Activated B cell treated with CpG ODN at 0.5 μM for 24 hours (primary cell): ENCODE measurements around the gene PTCD3. TPM values are rescaled to one million over a fixed set of nuclear protein-coding genes. Genes with fewer than 3 reads are reported as not detected.

Experiments used
- ATAC-seq: fragments of 200-7000 bp; cut with Tn5 transposase; one replicate; pipeline ENCODE4 v1.10.0; 2021; ENCODE audit warnings: low read depth, mild to moderate bottlenecking, moderate library complexity
- CTCF ChIA-PET: fragments of 350-600 bp; sonication (Branson Sonifier 250); formaldehyde crosslinking; loops from one replicate; lab custom pipeline; 2021; ENCODE audit warnings: antibody characterized with exemption; lab: Charles Lee
- POLR2A ChIA-PET: fragments of 350-600 bp; sonication (Branson Sonifier 250); formaldehyde crosslinking; loops from one replicate; lab custom pipeline; 2021; ENCODE audit warnings: antibody characterized with exemption; lab: Charles Lee
- DNase-seq: peaks from one replicate; pipeline ENCODE4 v3.0.0; 2022
- H3K27ac Mint-ChIP-seq: one replicate; pipeline ENCODE4 v1.8.0; 2020; ENCODE audit warnings: mixed read lengths
- H3K27me3 Mint-ChIP-seq: one replicate; pipeline ENCODE4 v1.8.0; 2021; ENCODE audit warnings: mixed read lengths
- H3K36me3 Mint-ChIP-seq: one replicate; pipeline ENCODE4 v1.8.0; 2021; ENCODE audit warnings: low read depth, mixed read lengths
- H3K4me1 Mint-ChIP-seq: one replicate; pipeline ENCODE4 v1.8.0; 2021; ENCODE audit warnings: mixed read lengths
- H3K4me3 Mint-ChIP-seq: one replicate; pipeline ENCODE4 v1.8.0; 2020; ENCODE audit warnings: mild to moderate bottlenecking, mixed read lengths
- H3K9me3 Mint-ChIP-seq: one replicate; pipeline ENCODE4 v1.8.0; 2020; ENCODE audit warnings: mixed read lengths
- intact Hi-C: fragments of 100-400 bp; cut with micrococcal nuclease; formaldehyde crosslinking; loops from one replicate; pipeline ENCODE4 v1.15.1; 2024
- total RNA-seq: library from RNA; stranded (reverse); gene quantifications from 2 replicates; pipeline ENCODE4 v1.2.3, GENCODE V29; 2022
- TF ChIP-seq, protein P1 (sequence below): fragments of 200-600 bp; IDR thresholded peaks from one replicate; pipeline ENCODE4 v1.8.0; 2022; ENCODE audit warnings: antibody characterized with exemption, mild to moderate bottlenecking

PTCD3 gene
- total RNA-seq = 135 and 148 TPM in 2 replicates

DNA sequence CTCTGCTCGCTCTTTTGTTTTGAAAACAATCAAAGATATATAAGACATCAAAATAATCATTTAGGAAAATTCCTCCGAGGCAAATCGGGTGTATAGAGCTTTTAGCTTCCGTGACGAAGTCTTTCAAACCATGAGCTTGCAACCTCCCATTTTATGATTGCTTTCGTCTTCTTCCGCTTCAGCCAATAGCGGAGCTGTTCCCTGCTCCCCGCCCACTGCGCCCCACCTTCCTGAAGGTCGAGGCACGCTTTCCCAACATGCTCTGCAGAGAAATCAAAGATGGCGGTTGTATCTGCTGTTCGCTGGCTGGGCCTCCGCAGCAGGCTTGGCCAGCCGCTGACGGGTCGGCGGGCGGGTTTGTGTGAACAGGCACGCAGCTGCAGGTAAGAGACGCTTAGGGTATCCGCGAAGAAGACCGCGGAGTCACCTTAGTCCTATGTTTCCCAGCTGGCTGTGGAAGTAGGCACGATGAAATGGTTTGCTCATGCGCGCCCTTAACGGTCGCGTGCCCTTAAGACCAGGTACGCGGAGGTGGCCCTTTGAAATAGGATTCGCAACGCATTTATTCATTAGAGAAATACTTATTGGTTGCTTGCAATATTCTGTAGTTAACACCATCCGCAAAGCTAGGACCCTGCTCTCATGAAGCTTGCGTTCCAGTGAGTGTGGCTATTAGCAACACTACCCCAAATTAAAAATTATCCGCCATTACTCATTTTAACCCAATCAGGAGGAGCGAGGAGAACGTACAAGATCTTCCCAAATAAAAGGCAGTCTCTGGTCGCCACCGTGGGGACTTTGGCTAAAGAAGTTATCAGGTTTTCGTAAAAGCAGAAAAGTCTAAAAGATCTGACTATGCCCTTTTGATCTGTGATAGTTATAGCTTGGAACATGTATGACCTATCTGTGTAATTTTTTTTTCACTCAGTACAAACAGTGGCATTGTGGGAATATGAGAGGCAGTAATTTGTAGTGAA is at the start of gene PTCD3:
Gene PTCD3 (plus strand): TSS at position 267 of the 977 bp plus-strand sequence. CDS start 13 bp downstream, at position 280.
- no peaks in the 10 kb centered on the region for H3K9me3 Mint-ChIP-seq
- intact Hi-C loops = loop anchor here (1.0 to 10.0 kb wide), 7 partner anchors 89 to 691 kb away; partner anchors contain the start of genes CAPG, IMMT, KDM3A and RNF103
- CTCF ChIA-PET = interaction anchor here (0.7 to 1.8 kb wide), 5 partner anchors 26 to 357 kb away, joined by 3 to 8 read pairs (median 5); partner anchors contain the start of gene ST3GAL5
- POLR2A ChIA-PET = interaction anchor here (0.5 to 2.1 kb wide), 19 partner anchors 26 to 699 kb away, joined by 3 to 24 read pairs (median 5); partner anchors contain the start of genes IMMT, KDM3A, MAT2A and MRPL35
- H3K27ac Mint-ChIP-seq = peak within 1 kb of the TSS; percentile 100
- H3K4me1 Mint-ChIP-seq = peaks cover 53% of the 10 kb centered on the region
- DNase-seq = peak; percentile 80
- H3K36me3 Mint-ChIP-seq = peaks cover 64% of the 10 kb centered on the region
- peak; percentile 92 for ATAC-seq
- TF ChIP-seq, protein P1, sequence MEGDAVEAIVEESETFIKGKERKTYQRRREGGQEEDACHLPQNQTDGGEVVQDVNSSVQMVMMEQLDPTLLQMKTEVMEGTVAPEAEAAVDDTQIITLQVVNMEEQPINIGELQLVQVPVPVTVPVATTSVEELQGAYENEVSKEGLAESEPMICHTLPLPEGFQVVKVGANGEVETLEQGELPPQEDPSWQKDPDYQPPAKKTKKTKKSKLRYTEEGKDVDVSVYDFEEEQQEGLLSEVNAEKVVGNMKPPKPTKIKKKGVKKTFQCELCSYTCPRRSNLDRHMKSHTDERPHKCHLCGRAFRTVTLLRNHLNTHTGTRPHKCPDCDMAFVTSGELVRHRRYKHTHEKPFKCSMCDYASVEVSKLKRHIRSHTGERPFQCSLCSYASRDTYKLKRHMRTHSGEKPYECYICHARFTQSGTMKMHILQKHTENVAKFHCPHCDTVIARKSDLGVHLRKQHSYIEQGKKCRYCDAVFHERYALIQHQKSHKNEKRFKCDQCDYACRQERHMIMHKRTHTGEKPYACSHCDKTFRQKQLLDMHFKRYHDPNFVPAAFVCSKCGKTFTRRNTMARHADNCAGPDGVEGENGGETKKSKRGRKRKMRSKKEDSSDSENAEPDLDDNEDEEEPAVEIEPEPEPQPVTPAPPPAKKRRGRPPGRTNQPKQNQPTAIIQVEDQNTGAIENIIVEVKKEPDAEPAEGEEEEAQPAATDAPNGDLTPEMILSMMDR = no peak
- no peaks in the 10 kb centered on the region for H3K27me3 Mint-ChIP-seq
- H3K4me3 Mint-ChIP-seq = peak within 1 kb of the TSS; percentile 99

DNA sequence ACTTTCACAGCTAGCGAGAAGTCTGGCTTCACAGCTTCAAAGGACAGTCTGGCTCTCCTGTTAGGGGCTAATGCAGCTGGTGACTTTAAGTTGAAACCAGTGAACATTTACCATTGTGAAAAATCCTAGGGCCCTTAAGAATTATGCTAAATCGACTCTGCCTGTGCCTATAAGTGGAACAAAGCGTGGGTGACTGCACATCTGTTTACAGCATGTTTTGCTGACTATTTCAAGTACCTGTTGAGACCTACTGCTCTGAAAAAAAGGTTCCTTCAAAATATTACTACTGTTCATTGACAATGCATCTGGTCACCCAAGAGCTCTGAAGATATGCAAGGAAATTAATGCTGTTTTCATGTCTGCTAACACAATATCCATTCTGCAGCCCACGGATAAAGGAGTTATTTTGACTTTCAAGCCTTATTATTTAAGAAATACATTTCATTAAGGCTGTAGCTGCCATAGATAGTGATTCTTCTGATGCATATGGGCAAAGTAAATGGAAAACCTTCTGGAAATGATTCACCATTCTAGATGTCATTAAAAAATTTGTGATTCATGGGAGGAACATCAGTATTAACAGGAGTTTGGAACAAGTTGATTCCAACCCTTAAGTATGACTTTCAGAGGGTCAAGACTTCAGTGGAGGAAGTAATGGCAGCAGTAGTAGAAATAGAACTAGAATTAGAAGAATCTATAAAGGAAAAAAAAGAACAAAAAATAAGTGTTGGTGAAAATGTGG is 49.3 kb upstream of the PTCD3 start:
- intact Hi-C loops = no loop called here
- Mint-ChIP-seq H3K4me1 (no peaks in the 10 kb centered on the region), H3K4me3 (no peak overlapping the region), H3K36me3 (peaks cover 73% of the 10 kb centered on the region), H3K27ac (no peak overlapping the region), H3K9me3 (no peaks in the 10 kb centered on the region), H3K27me3 (no peaks in the 10 kb centered on the region)
- TF ChIP-seq, protein P1 = no peak
- DNase-seq (no peak), ATAC-seq (no peak)
- ChIA-PET CTCF (no interaction called here), POLR2A (no interaction called here)

DNA sequence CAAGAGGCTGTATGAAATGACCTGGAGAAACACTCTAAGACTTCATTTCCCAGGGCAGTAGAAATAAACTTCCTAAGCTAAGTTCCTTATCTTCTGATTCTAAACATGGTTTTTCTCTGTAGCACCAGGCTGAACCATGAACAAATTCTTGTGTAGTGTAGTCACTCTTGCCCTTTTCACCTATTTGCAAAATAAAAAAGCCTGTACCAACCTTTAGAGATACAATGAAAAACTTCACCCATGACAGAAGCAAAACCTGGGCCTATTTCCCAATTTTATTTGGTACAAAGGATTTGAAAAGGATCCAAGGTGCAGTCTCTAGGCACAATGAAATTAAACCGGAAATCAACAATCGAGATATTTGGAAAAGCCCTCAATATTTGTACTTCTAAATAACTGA is 44.0 kb upstream of the PTCD3 start:
- Mint-ChIP-seq H3K27ac (no peak overlapping the region), H3K36me3 (peaks cover 82% of the 10 kb centered on the region), H3K4me3 (no peak overlapping the region), H3K9me3 (peaks cover 5% of the 10 kb centered on the region), H3K27me3 (no peaks in the 10 kb centered on the region), H3K4me1 (peaks cover 14% of the 10 kb centered on the region)
- intact Hi-C loops = no loop called here
- TF ChIP-seq, protein P1 = no peak
- DNase-seq (no peak), ATAC-seq (no peak)
- CTCF ChIA-PET = no interaction called here
- POLR2A ChIA-PET = no interaction called here

DNA sequence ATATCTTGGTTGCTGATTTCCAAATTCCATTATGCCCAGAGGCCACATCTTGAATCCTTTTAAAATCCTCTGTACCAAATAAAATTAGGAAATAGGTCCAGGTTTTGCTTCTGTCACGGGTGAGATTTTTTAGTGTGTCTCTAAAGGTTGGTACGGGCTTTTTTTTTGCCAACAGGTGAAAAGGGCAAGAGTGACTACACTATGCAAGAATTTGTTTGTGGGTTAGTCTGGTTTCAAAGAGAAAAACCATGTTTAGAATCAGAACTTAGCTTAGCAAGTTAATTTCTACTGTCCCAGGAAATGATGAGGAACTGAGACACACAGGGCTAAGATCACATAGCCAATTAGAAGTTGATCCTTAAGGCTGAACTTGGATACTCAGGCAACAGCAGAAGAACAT is 42.0 kb upstream of the PTCD3 start:
- Mint-ChIP-seq H3K36me3 (peaks cover 88% of the 10 kb centered on the region), H3K27me3 (no peaks in the 10 kb centered on the region), H3K4me1 (peaks cover 19% of the 10 kb centered on the region), H3K4me3 (no peak overlapping the region), H3K9me3 (peaks cover 5% of the 10 kb centered on the region), H3K27ac (no peak overlapping the region)
- POLR2A ChIA-PET = no interaction called here
- TF ChIP-seq, protein P1 = no peak
- no peak for ATAC-seq
- CTCF ChIA-PET = interaction anchor here (0.9 kb wide), 1 partner anchor 23 kb away, joined by 4 read pairs; no protein-coding TSS in a partner anchor
- intact Hi-C loops = no loop called here
- no peak for DNase-seq
